Neural cell (in vitro differentiated cells): Measurements from ENCODE around the gene SLFN12L. TPM values are rescaled to one million over a fixed set of nuclear protein-coding genes. Genes with fewer than 3 reads are reported as not detected.

Experiments used
- H2AFZ ChIP-seq: fragments of 200-600, 300-800 bp; sonication (generic), shearing (Covaris generic); 2 replicates; pipeline ENCODE4 v1.6.0; 2014; ENCODE audit warnings: low read depth, mild to moderate bottlenecking, antibody characterized with exemption, low read length, moderate library complexity
- H3F3A ChIP-seq: fragments of 200-600 bp; shearing (Covaris generic); 2 replicates; pipeline ENCODE4 v1.6.1; 2016; ENCODE audit warnings: mild to moderate bottlenecking, moderate library complexity, mixed read lengths, antibody characterized with exemption, low read length; ENCODE audit not compliant: insufficient read depth, poor library complexity, severe bottlenecking
- H3K27ac ChIP-seq: fragments of 200-600, 300-800 bp; sonication (generic), shearing (Covaris generic); 2 replicates; pipeline ENCODE4 v1.5.1; 2014; ENCODE audit warnings: mild to moderate bottlenecking, low read length, moderate library complexity
- H3K27me3 ChIP-seq: fragments of 300-800, 200-600 bp; sonication (generic), shearing (Covaris generic); 2 replicates; pipeline ENCODE4 v1.6.0; 2014; ENCODE audit warnings: mild to moderate bottlenecking, low read depth, low read length, moderate library complexity; ENCODE audit not compliant: insufficient read depth
- H3K36me3 ChIP-seq: fragments of 300-800, 200-600 bp; sonication (generic), shearing (Covaris generic); 2 replicates; pipeline ENCODE4 v1.5.1; 2014; ENCODE audit warnings: mild to moderate bottlenecking, antibody characterized with exemption, low read length, moderate library complexity; ENCODE audit not compliant: insufficient read depth
- H3K4me2 ChIP-seq: fragments of 300-800, 200-600 bp; sonication (generic), shearing (Covaris generic); 2 replicates; pipeline ENCODE4 v1.6.0; 2014; ENCODE audit warnings: mild to moderate bottlenecking, low read length
- H3K4me3 ChIP-seq: fragments of 300-800, 200-600 bp; sonication (generic), shearing (Covaris generic); 2 replicates; pipeline ENCODE4 v1.5.1; 2014; ENCODE audit warnings: mild to moderate bottlenecking, low read length, moderate library complexity
- H3K79me2 ChIP-seq: fragments of 200-600 bp; shearing (Covaris generic); replicated peaks from 2 replicates; pipeline ENCODE4 v1.6.0; 2014; ENCODE audit warnings: mild to moderate bottlenecking, low read length, moderate library complexity; ENCODE audit not compliant: insufficient read depth
- H3K9ac ChIP-seq: fragments of 300-800, 200-600 bp; sonication (generic), shearing (Covaris generic); 2 replicates; pipeline ENCODE4 v1.6.1; 2016; ENCODE audit warnings: mild to moderate bottlenecking, low read length, mixed read lengths
- H3K9me2 ChIP-seq: fragments of 200-600 bp; shearing (Covaris generic); 2 replicates; pipeline ENCODE4 v1.6.1; 2016; ENCODE audit warnings: mild to moderate bottlenecking, low read length, mixed read lengths; ENCODE audit not compliant: insufficient read depth
- H3K9me3 ChIP-seq: fragments of 200-600, 300-800 bp; sonication (generic), shearing (Covaris generic); 2 replicates; pipeline ENCODE4 v1.6.1; 2016; ENCODE audit warnings: mild to moderate bottlenecking, mixed run types, low read length, moderate library complexity, mixed read lengths
- H4K20me1 ChIP-seq: fragments of 200-600 bp; shearing (Covaris generic); 2 replicates; pipeline ENCODE4 v1.6.1; 2016; ENCODE audit warnings: mild to moderate bottlenecking, mixed run types; ENCODE audit not compliant: insufficient read depth
- CTCF ChIP-seq: fragments of 450-650 bp; IDR thresholded peaks from 2 replicates; pipeline ENCODE4 v1.5.1; 2014; ENCODE audit warnings: antibody characterized with exemption, mild to moderate bottlenecking, moderate library complexity; ENCODE audit not compliant: poor library complexity, severe bottlenecking
- EP300 ChIP-seq: fragments of 450-650 bp; conservative IDR thresholded peaks from 2 replicates; pipeline ENCODE4 v1.6.1; 2014; ENCODE audit warnings: antibody characterized with exemption, mild to moderate bottlenecking, moderate library complexity; ENCODE audit not compliant: poor library complexity, severe bottlenecking
- EZH2 ChIP-seq: fragments of 200-600, 300-800 bp; shearing (Covaris generic), sonication (generic); IDR thresholded peaks from 2 replicates; pipeline ENCODE4 v1.6.1; 2014; ENCODE audit warnings: antibody characterized with exemption, low read length, borderline replicate concordance, mild to moderate bottlenecking; ENCODE audit not compliant: insufficient read depth, poor library complexity, severe bottlenecking
- MXI1 ChIP-seq: fragments of 450-650 bp; conservative IDR thresholded peaks from 2 replicates; pipeline ENCODE4 v1.6.1; 2014; ENCODE audit warnings: antibody characterized with exemption, mild to moderate bottlenecking; ENCODE audit not compliant: poor library complexity, severe bottlenecking
- POLR2AphosphoS5 ChIP-seq: IDR thresholded peaks from 2 replicates; pipeline ENCODE4 v1.6.1; 2012
- RAD21 ChIP-seq: fragments of 450-650 bp; conservative IDR thresholded peaks from 2 replicates; pipeline ENCODE4 v1.6.1; 2014; ENCODE audit warnings: antibody characterized with exemption, mild to moderate bottlenecking, moderate library complexity
- REST ChIP-seq: IDR thresholded peaks from 2 replicates; pipeline ENCODE4 v1.6.1; 2012; ENCODE audit warnings: borderline replicate concordance
- SMC3 ChIP-seq: fragments of 450-650 bp; conservative IDR thresholded peaks from 2 replicates; pipeline ENCODE4 v1.6.1; 2014; ENCODE audit warnings: antibody characterized with exemption, mild to moderate bottlenecking, moderate library complexity; ENCODE audit not compliant: poor library complexity
- TAF1 ChIP-seq: IDR thresholded peaks from 2 replicates; pipeline ENCODE4 v1.6.1; 2012; ENCODE audit warnings: low read depth
- polyA plus RNA-seq: library from polyadenylated mRNA; depleted of rRNA; stranded (reverse); fragments of >200 nt; gene quantifications from 2 replicates; pipeline ENCODE4 v1.2.3, GENCODE V29; 2014

Gene SLFN12L
- polyA plus RNA-seq, 1 donor from 2014 or later: not detected

- no peak overlapping the region for H3K4me2 ChIP-seq
- H3K27me3 ChIP-seq: no peaks in the 10 kb centered on the region
- H3K27ac ChIP-seq: no peak overlapping the region
- TF ChIP-seq EZH2: no peak
- TF ChIP-seq RAD21: no peak
- TF ChIP-seq MXI1: no peak
- no peak for TF ChIP-seq REST
- no peak for TF ChIP-seq POLR2AphosphoS5
- no peak for TF ChIP-seq TAF1
- TF ChIP-seq EP300: no peak
- TF ChIP-seq CTCF: no peak
- no peak for TF ChIP-seq SMC3
- H3K9me2 ChIP-seq: no peaks in the 10 kb centered on the region
- H3K9me3 ChIP-seq: no peaks in the 10 kb centered on the region
- no peaks in the 10 kb centered on the region for H3K36me3 ChIP-seq
- H4K20me1 ChIP-seq: no peaks in the 10 kb centered on the region
- no peak overlapping the region for H3K4me3 ChIP-seq
- no peaks in the 10 kb centered on the region for H3F3A ChIP-seq
- no peak overlapping the region for H2AFZ ChIP-seq
- no peak overlapping the region for H3K9ac ChIP-seq
- no peaks in the 10 kb centered on the region for H3K79me2 ChIP-seq
These were observed 11.5 kb upstream of the SLFN12L start for GRCh38 chr17:35548978-35549377.

- no peak for TF ChIP-seq RAD21
- no peak for TF ChIP-seq TAF1
- H3K9me2 ChIP-seq: no peaks in the 10 kb centered on the region
- H3K9ac ChIP-seq: no peak overlapping the region
- no peaks in the 10 kb centered on the region for H4K20me1 ChIP-seq
- no peaks in the 10 kb centered on the region for H3K27me3 ChIP-seq
- no peaks in the 10 kb centered on the region for H3K36me3 ChIP-seq
- no peak overlapping the region for H3K4me2 ChIP-seq
- H3K4me3 ChIP-seq: no peak overlapping the region
- no peaks in the 10 kb centered on the region for H3F3A ChIP-seq
- no peak overlapping the region for H2AFZ ChIP-seq
- H3K27ac ChIP-seq: no peak overlapping the region
- no peaks in the 10 kb centered on the region for H3K79me2 ChIP-seq
- H3K9me3 ChIP-seq: no peaks in the 10 kb centered on the region
These were observed 10.8 kb upstream of the SLFN12L start for GRCh38 chr17:35548208-35548810.

GRCh38 chr17:35546487-35546886, 9.0 kb upstream of the SLFN12L start:
- Histone ChIP-seq H3K9me3 (no peaks in the 10 kb centered on the region), H4K20me1 (no peaks in the 10 kb centered on the region), H3F3A (no peaks in the 10 kb centered on the region), H3K4me3 (no peak overlapping the region), H3K79me2 (no peaks in the 10 kb centered on the region), H3K9ac (no peak overlapping the region), H3K27ac (no peak overlapping the region), H3K4me2 (no peak overlapping the region), H3K27me3 (no peaks in the 10 kb centered on the region), H3K9me2 (no peaks in the 10 kb centered on the region), H3K36me3 (no peaks in the 10 kb centered on the region), H2AFZ (no peak overlapping the region)
- TF ChIP-seq RAD21 (no peak), REST (no peak), EP300 (no peak), MXI1 (no peak), CTCF (no peak), SMC3 (no peak), TAF1 (no peak), EZH2 (no peak), POLR2AphosphoS5 (no peak)
